ENCODE measurements around the gene DENND5A. TPM values are rescaled to one million over a fixed set of nuclear protein-coding genes. Genes with fewer than 3 reads are reported as not detected.
A peak's percentile ranks its signal among the peaks of the same experiment; 100 is the strongest.

DENND5A gene
- 147 TPM for total RNA-seq

- peak; percentile 96 for ATAC-seq
- intact Hi-C loops (cut with DNase I), result no loop called here
- peak; percentile 91 for DNase-seq (ENCODE audit: low spot score)
These were observed at the start of gene DENND5A for GRCh38 chr11:9265211-9266131. DENND5A (minus strand) TSS chr11:9265350; CDS start chr11:9265069, 281 bp downstream.

- ATAC-seq, result peak; percentile 99
- intact Hi-C loops (cut with DNase I), result no loop called here
- peak; percentile 99 for DNase-seq (ENCODE audit: low spot score)
These were observed 49.3 kb upstream of the DENND5A start, which contains the start of gene TMEM41B for GRCh38 chr11:9314291-9315077. TMEM41B (minus strand) TSS chr11:9314593; CDS start chr11:9314441, 152 bp downstream.

GRCh38 chr11:9313648-9314290 is 48.6 kb upstream of the DENND5A start:
- intact Hi-C loops (cut with DNase I), result no loop called here
- ATAC-seq (peak; percentile 33), DNase-seq (ENCODE audit: low spot score) (no peak)

- no peak for ATAC-seq
- intact Hi-C loops (cut with DNase I), result no loop called here
- no peak for DNase-seq (ENCODE audit: low spot score)
These were observed 45.4 kb upstream of the DENND5A start for GRCh38 chr11:9310485-9311090.

- DNase-seq (ENCODE audit: low spot score), result no peak
- intact Hi-C loops (cut with DNase I), result no loop called here
- ATAC-seq, result no peak
These were observed 39.0 kb upstream of the DENND5A start for GRCh38 chr11:9304178-9304577.

GRCh38 chr11:9302448-9302847 is 37.3 kb upstream of the DENND5A start:
- intact Hi-C loops (cut with DNase I), result no loop called here
- ATAC-seq, result no peak
- no peak for DNase-seq (ENCODE audit: low spot score)

- intact Hi-C loops (cut with DNase I), result no loop called here
- no peak for ATAC-seq
- DNase-seq (ENCODE audit: low spot score), result no peak
These were observed 36.6 kb upstream of the DENND5A start for GRCh38 chr11:9301720-9302119.

GRCh38 chr11:9293646-9294045 is 28.5 kb upstream of the DENND5A start:
- ATAC-seq (no peak), DNase-seq (ENCODE audit: low spot score) (no peak)
- intact Hi-C loops (cut with DNase I), result no loop called here

GRCh38 chr11:9285850-9286587 is 20.9 kb upstream of the DENND5A start:
- DNase-seq (ENCODE audit: low spot score), result no peak
- intact Hi-C loops (cut with DNase I), result no loop called here
- ATAC-seq, result no peak

- intact Hi-C loops (cut with DNase I), result no loop called here
- ATAC-seq, result no peak
These were observed 15.6 kb upstream of the DENND5A start for GRCh38 chr11:9280655-9281301.

GRCh38 chr11:9277176-9277575 is 12.0 kb upstream of the DENND5A start:
- ATAC-seq (no peak), DNase-seq (ENCODE audit: low spot score) (no peak)
- intact Hi-C loops (cut with DNase I), result no loop called here

More at GRCh38 chr11:9280655-9281301, 15.6 kb upstream of the DENND5A start:
- DNase-seq (ENCODE audit: low spot score), result no peak

GRCh38 chr11:9276571-9276970 is 11.4 kb upstream of the DENND5A start:
- ATAC-seq, result no peak
- intact Hi-C loops (cut with DNase I), result no loop called here
- no peak for DNase-seq (ENCODE audit: low spot score)

GRCh38 chr11:9274499-9275258 is 9.5 kb upstream of the DENND5A start:
- DNase-seq (ENCODE audit: low spot score) (no peak), ATAC-seq (no peak)
- intact Hi-C loops (cut with DNase I), result no loop called here

- no peak for ATAC-seq
These were observed 8.5 kb upstream of the DENND5A start for GRCh38 chr11:9273376-9274336.

GRCh38 chr11:9269492-9270013 is 4.4 kb upstream of the DENND5A start:
- DNase-seq (ENCODE audit: low spot score) (no peak), ATAC-seq (no peak)
- intact Hi-C loops (cut with DNase I), result no loop called here

More at GRCh38 chr11:9273376-9274336, 8.5 kb upstream of the DENND5A start:
- DNase-seq (ENCODE audit: low spot score), result no peak
- intact Hi-C loops (cut with DNase I), result no loop called here

- intact Hi-C loops (cut with DNase I), result no loop called here
- ATAC-seq, result no peak
These were observed 2.5 kb upstream of the DENND5A start for GRCh38 chr11:9267680-9268079.

More at GRCh38 chr11:9267680-9268079, 2.5 kb upstream of the DENND5A start:
- no peak for DNase-seq (ENCODE audit: low spot score)

All from sciatic nerve (tissue), 2 donors.